Fibroblast of skin of right quadriceps (primary cell): Measurements from ENCODE around the gene UCK2.

ENCODE experiments used
- DNase-seq: peaks from one replicate; pipeline ENCODE4 v3.0.0-alpha.2; 2013

Gene UCK2

DNA sequence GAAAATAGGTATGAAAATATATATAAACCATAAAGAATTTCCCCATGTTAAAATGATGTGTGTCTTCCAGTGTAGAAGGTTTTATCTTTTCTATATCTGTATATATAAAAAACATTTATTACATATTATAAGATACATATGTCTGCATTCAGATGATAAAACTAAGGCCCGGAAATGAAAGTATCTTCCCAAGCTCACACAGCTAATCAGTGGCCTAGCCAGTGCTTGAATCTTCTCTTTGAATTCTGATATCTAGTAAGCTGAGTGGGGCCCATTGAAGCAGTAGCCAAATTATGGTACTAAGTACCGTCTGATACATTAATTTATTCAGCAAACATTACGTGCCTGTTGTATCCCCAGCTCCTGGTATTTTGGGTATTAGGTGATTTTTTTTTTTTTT is 28.6 kb downstream of the UCK2 start:
- DNase-seq, result no peak

DNA sequence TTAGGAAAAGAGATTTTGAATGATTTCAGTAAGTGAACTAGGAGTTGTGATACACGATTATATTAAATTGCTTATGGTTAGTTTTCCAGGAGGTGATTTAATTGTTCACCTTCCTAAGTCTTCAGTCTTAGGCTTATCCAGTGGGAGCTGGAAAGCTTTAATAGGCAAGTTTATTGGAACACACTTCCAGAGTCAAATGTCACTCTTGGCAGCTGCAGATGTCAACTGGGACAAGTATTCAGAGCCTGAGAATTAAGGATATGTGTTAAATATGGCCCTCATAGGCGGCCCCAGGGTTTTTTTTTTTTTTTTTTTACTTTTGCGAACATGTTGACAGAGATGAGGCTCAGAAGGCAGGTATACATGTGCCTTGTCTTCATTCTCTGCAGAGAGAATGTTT is 29.2 kb downstream of the UCK2 start:
- DNase-seq, result no peak

DNA sequence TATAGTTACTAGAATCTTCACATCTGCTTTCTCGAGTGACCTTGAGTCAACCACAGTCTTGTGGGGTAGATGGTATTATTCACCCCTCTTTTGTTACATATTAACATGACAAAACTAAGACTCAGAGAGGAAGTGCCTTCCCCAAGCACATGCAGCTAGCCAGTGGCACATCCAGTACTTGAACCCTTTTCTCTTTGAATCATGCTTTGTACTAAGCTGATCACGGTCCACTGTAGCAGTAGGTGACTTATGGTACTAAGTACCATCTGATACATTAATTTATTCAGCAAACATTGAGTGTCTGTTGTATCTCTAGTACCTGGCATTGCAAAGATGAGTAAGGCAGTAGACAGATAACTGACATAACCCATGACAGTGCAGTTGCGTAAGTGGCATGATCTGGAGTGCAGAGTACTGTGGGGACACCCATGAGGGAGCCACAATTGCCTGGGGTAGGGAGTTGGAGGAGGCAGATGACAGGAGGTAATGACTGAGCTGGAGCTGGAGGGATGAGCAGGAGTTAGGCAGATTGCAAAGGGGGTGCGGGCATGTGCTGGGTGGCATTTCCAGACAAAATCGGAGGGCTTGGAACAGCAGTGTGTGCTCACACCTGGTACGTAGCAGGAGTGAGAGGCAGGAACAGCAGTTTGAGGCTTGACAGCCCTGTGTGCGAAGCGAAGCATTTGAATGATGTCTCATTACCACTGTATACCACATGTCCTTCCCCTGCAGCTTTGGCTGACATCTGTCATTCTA is 29.8 kb downstream of the UCK2 start:
- DNase-seq, result peak; percentile 41

DNA sequence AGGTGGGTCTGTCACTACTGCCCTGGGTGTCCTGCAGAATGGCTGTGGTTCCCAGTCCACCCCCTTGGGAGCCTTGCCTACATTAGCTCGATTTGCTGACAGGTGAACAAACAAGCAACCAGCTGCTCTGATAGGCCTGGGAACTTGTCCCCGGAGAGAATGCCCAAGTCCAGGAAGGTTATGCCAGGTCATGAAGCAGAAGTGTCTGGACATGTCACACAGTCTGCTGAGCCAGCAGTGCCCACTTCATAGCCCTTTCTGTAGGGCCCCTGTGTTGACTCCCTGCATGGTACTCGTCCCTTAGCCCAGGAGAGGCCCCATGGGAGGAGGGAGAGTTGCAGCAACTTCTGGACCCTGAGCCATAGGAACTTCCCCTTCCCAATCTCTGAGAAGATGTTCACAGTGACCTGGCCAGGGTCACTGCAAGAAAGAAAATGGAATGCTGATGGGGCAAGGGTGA is 31.0 kb downstream of the UCK2 start:
- DNase-seq, result no peak

DNA sequence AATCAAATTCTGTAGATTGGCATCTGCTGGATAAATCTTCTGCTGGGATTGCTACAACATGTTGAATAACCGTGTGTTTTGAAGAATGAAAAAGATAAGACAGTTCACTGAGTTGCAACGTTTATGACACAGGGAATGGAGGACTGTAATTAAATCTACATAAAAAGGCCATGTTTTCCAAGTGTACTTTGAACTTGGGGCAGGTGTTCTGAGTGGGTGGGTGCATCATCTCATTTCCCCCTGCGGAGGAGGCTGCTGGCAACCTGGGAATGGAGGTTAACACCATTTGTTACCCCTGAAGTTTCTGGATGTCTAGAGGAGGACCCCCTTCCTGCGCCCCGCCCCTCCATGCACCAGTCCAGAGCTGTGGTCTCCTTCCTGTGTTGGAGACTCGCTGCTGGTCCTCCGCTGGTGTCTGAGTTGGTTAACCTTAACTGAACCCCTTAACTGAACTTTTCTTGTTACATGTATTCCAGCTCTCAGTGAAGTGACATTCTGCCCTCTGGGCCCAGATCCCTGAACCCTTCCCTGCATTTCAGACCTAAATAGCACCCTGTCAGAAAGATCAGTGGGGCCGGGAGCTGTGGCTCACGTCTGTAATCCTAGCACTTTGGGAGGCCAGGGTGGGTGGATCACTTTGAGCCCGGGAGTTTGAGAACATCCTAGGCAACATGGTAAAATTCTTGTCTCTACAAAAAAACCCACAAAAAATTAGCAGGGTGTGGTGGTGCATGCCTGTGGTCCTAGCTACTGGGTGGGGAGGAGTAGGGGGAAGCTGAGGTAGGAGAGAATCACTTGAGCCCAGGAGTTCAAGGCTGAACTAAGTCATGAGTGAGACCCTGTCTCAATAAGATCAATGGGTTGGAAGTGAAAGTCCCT is 31.8 kb downstream of the UCK2 start:
- DNase-seq, result peak; percentile 24

DNA sequence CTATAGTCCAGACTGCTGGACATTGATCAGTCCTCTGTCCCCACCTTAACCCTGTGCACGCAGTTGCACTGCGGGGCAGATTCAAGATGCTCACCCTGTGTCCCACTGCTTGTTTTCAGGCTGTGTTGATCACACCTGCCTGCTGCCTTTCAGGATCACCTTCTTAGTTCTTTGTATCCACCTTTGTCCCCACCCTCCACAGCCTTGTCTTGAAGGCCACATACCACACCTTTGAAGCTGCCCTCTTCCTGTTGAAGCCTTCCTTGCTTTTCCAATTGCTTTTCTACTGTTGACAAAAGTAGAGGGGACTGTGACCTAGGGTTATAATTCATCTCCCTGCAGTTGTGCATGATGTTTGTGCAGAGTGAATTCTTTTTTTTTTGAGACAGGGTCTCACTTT is 32.7 kb downstream of the UCK2 start:
- DNase-seq, result no peak

DNA sequence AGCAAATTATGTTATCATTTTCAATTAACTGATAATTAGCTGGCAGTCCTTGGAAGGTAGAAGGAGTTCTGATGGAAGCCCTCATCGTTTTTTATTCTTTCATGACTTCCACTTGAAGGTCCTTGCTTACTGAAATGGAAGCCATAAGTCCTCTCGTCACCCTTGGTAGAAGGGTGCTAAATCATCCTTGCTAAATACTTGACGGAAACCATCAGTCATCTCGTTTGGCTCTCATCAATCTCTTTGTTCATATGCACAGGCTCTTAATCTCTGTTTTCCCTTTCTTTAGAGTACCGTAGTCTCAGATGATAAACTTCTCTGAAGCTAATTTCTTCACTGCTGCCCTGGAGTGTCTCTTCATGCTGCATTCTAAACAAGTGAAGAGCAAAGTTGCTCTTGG is 34.5 kb downstream of the UCK2 start:
- DNase-seq, result no peak

DNA sequence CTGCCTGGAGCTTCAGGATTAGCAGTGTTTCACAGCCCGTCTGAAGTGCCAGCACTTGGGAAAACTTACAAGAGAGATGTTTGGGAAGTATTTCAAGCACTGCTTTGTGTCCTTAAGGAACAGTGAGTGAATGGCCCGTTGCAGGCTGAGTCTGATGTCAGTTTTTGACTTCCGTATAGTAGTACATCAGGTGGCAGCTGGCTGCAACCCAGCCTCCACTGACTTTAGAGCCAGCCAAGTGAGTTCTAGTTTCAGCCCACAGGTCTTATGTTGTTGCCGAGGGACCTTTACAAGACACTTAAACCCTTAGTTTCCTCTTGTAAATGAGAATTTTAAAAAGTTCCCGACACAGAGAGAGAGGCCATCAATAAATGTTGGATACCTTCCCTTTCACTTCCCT is 35.0 kb downstream of the UCK2 start:
- DNase-seq, result no peak

DNA sequence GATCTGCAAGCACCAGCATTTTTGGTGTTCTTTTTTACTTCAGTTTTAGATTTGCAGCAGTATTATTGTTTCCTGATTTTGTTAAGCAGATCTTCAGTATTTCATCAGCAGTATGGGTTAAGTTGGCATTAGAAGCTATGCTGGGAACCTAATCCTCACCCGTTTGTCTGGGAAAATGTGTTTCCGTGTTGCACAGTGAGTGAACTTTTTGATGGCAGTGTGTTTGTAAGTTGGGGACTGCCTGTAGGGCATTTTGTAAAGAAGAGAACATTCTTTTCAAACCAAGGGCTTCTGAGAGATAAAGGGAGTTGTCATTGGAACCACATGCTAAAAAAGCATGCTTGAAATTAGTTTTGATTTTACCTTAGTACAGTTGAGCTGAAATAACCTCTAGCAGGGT is 35.9 kb downstream of the UCK2 start:
- no peak for DNase-seq

DNA sequence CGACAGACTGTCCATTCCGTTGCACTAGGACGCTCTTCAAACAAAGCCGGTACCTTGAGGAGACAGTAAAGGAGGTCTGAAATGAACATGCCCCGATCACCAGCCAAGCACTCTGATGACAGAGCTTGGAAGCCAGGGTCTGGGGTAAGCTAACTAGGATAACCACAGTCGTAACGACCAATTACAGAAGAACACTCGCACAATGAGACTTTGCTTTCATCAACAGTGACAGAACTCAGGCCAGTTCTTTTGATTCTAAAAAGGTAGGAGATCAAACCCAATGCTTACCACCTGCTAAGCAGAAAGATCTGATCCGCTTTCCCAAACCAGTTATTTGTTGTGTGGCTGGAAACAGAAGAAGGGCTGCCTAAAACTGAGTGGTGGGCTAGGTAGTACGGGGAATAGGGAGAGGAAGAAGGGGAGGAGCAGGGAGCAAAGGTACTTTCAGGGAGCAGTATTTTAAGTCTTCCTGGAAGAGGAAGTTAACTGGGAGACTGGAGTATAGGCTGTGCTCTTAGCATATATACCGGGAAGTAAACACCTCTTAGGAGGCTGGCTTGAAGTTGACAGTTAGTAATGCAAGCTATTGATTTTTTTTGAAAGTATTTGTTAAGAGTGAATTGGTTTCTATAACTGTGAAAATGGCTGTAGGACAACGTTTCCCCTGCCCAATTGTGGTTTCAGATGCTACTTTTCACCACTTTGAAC is 38.4 kb downstream of the UCK2 start:
- DNase-seq, result no peak

DNA sequence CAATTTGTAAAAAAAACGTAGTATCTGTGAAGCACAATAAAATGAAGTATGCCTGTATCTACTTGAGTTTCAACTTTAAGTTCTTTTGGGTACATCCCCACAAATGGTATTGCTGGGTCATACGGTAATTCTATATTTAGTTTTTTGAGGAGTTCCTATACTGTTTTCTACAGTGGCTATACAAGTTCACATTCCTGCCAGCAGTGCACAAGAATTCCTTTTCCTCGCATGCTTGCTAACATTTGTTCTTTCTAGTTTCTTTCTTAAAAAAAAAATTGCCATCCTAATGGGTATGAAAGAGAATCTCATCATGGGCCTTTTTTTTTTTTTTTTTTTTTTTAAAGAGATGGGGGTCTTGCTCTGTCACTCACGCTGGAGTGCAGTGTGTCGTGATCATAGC is 41.9 kb downstream of the UCK2 start:
- peak; percentile 21 for DNase-seq

DNA sequence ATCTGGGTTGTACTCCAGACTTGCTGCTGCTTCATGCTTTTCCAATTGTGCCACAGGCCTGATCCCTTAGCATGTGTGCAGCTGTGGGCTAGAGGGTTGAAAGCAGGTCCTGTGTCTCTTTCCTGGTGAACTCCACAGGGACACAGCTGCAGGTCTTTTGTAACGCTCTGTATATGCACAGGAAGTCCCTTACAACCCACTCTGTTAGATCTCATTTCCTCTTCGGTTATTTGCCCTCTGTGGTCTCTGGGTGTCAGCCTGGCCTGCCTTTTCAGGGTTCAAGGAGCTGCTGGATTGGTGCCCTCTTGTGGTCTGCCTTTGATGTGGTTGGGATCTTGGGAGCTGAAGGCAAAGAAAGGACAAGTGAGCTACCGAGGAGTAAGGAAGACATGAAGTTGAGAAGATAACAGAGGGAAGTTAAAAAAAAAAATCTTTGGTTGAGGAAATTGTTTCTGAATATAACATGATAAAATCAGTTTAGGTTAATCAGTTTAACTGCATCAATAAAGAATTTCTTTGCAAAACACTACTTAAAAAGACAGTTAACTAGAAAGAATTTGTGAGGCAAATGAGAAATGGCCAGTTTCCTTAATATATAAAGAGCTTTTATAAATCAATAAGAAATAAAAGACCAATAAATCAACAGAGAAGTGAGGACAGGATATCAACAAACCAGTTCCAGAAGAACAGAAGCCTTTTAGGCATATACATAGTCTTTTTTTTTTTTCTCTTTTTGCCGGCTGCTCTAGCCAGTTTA is 44.1 kb downstream of the UCK2 start:
- DNase-seq, result peak; percentile 44

DNA sequence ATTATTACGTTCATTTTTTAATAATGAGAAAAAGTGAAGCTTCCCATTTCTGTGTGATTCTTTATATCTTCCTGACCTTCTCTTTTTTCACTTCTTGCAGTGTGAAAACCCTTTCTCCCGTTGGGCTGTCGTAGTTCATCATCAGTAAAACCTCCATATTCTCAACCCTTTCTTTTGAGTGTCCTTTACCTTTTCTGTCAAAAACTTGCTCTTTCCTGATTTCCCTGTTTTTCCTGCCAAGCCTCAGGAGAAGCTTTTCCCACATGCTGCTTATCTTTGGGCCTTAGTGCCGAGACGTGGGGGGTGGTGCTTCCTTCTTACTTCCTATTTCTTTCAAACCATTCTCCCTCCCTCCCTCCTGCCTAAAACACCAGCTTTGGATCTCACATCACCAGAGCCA is 46.1 kb downstream of the UCK2 start:
- DNase-seq, result no peak

DNA sequence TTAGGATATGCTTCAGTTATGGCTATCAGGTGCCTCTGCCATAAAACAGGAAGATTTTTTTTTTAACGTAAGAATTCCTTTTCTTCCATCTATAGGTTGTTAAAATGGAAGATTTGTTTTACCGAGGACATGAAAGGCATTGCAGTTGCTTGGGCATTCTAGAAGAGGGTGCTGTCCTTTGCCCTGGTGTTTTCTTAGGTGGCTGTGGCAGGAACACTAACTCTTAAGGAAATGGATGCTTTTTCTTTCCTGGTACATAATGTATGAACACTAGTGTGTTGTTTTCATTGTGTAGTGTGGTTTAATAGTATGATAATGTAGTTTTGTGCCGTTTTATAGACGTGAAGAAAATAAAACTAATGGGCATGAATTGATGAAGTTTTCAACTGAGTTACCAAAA is 47.2 kb downstream of the UCK2 start:
- DNase-seq, result no peak

DNA sequence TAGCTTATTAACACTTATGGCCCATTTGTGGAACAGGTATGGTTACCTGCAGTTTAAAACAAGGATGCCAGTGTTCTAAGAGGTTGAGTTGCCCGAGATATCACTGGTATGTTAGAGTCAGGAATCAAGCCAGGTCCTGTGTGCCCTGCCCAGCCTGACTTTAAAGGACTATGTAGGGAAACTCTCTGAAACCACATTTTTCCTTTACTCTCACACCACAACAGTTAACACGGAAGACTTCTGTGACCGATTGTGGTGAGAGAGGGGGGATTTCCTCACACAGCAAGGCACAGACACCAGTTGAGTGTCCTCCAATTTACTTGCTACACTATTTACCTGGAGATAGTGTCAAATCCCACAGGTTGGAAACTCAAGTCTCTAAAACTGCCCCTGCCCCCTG is 47.8 kb downstream of the UCK2 start:
- DNase-seq, result no peak

DNA sequence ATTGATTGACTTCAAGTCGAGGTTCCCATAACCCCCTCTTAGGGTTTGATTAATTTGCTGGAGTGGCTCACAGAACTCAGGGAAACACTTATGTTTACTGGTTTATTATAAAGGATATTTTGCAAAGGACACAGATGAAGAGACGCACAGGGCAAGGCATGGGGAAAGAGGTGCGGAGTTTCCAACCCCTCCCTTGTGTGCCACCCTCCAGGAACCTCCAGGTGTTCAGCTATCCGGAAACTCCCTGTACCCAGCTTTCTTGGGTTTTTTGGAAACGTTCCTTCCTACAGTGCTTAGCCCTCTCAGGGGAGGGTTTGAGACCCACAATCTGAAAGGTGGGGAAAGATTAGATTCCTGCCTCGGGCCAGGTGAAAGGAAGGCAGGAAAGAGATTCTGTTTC is 48.2 kb downstream of the UCK2 start:
- DNase-seq, result no peak

DNA sequence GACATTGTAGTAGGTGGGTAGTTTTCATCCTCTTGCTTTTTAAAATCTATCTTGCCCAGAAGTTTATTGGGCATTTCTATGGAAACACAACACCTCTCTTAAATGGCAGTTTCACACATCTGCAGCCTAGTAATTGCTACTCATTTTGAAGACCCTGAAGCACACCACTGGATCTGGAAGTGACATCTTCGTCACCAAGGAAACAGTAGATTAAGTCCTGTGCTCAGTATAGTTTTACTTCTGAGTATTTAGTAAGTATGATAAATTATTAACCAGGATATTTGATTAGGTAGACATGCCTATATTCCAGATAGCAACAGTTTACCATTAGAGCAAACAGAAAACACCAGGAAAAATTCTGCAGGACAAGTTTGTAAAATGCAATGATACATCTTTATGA is 48.7 kb downstream of the UCK2 start:
- DNase-seq, result no peak

DNA sequence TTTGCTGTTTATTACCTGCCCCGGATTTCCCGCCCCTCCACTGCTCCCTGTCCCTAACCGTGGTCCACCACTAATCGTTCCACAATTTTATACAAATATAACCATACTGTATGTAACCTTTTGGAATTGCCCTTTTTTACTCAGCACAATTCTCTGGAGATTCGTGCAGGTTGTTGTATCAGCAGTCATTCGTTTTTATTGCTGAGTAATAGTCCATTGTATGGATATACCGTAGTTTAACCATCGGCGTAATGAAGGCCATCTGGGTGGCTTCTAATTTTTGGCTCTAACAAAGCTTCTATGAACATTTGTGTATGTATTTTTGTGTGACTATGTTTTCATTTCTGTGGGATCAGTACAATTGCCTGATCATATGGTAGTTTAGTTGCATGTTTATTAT is 50.0 kb downstream of the UCK2 start:
- DNase-seq, result no peak

DNA sequence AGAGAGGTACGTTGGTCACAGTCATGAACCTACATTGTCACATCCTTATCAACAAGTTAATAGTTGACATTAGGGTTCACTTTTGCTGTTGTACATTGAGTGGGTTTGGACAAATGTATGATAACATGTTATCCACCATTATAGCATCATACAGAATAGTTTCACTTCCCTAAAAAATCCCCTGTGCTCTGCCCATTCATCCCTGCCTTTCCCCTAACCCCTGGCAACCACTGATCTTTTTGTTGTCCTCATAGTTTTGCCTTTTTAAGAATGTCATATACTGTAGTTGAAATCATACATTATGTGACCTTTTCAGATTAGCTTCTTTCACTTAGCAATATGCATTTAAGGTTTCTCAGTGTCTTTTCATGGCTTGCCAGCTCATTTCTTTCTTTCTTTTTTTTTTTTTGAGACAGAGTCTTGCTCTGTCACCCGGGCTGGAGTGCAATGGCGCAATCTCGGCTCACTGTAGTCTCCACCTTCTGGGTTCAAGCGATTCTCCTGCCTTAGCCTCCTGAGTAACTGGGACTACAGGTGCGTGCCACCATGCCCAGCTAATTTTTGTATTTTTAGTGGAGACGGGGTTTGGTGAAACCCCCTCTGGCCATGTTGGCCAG is 50.6 kb downstream of the UCK2 start:
- no peak for DNase-seq

DNA sequence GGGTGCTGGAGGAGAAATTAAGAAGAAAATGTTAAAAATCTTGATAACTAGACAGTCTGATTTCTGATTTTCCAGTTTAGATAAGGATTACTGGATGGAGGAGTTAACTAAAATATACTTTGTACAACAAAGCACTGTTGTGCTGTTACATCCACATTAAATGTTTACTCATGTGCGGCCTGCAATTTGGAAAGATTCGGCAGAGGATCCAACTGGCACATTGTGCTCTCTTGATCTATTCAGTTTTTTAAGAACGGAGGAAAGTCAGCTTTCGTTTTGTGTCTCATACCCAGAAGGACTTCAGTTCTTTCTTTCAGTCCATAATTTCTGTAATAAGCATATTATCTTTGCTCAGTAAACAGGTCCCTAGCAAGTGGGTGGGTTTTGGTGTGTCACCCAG is 52.5 kb downstream of the UCK2 start:
- DNase-seq, result no peak

DNA sequence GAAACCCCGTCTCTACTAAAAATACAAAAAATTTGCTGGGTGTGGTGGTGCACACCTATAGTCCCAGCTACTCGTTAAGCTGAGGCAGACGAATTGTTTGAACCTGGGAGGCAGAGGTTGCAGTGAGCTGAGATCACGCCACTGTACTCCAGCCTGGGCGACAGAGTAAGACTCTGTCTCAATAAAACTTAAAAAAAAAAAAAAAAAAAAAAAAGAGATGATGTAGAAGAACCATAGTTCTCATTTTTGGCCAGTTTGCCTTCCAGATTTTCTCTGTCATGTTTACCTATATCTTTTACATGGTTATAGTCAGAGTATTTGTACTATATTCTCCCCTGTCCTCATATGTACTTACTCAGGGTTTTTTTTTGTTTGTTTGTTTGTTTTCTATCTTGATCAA is 53.6 kb downstream of the UCK2 start:
- DNase-seq, result no peak

DNA sequence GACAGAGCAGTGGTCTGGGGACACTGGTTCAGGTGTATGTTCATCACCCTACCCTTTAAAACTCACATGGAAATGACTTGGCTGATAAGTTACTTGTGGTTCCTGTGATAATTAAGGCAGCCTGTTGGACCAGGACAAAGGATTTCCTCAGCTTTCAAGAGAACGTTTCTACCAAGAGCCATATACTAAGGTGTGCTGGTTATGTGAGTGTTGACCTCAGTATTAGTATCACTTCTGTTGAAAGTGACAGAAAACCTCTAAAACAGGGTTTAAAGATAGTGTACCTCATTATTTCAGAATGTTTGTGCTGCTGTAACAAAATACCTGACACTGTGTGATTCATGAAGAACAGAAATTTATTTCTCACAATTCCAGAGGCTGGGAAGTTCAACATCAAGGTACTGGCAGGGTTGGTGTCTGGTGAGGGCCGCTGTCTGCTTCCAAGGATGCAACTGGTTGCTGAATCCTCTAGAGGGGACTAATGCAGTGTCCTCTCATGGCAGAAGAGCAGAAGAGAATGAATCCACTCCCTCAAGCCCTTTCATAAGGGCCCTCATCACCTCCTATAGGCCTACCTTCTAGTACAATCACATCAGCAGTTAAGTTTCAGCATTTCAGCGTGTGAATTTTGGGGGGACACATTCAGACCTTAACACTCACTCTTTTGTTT is 54.9 kb downstream of the UCK2 start:
- no peak for DNase-seq
